HTERT RPE-1 (cell line): ENCODE measurements around the gene CALN1.
"Not testable (repeated sequence)": the region's sequence is repeated elsewhere in the genome, so short reads cannot be mapped to it uniquely, and the experiment has no call there.

Experiments
- in situ Hi-C: fragments of 300-500 bp; cut with MboI; formaldehyde crosslinking; loops from 4 replicates; pipeline ENCODE4 v1.14.3; 2020; ENCODE audit warnings: low sequenced_read_pairs

CALN1 gene

GRCh38 chr7:71768450-71768849 lies 643.7 kb downstream of the CALN1 start:
- in situ Hi-C loops: no loop called here

GRCh38 chr7:71766016-71766415 lies 646.1 kb downstream of the CALN1 start:
- in situ Hi-C loops: no loop called here

- in situ Hi-C loops: no loop called here
These were observed 650.8 kb downstream of the CALN1 start for GRCh38 chr7:71761336-71761735.

GRCh38 chr7:71754828-71755227 lies 657.3 kb downstream of the CALN1 start:
- in situ Hi-C loops: no loop called here

GRCh38 chr7:71753956-71754664 lies 658.0 kb downstream of the CALN1 start:
- in situ Hi-C loops: no loop called here

- in situ Hi-C loops: no loop called here
These were observed 658.9 kb downstream of the CALN1 start for GRCh38 chr7:71753236-71753635.

GRCh38 chr7:71752171-71752935 lies 659.8 kb downstream of the CALN1 start:
- in situ Hi-C loops: no loop called here

- in situ Hi-C loops: no loop called here
These were observed 661.8 kb downstream of the CALN1 start for GRCh38 chr7:71750290-71750689.

GRCh38 chr7:71746006-71746405 lies 666.1 kb downstream of the CALN1 start:
- in situ Hi-C loops: no loop called here

- in situ Hi-C loops: no loop called here
These were observed 672.0 kb downstream of the CALN1 start for GRCh38 chr7:71740174-71740560.

- in situ Hi-C loops: no loop called here
These were observed 672.5 kb downstream of the CALN1 start for GRCh38 chr7:71739520-71740173.

GRCh38 chr7:71737931-71738540 lies 674.1 kb downstream of the CALN1 start:
- in situ Hi-C loops: not testable (repeated sequence)

GRCh38 chr7:71735961-71736556 lies 676.1 kb downstream of the CALN1 start:
- in situ Hi-C loops: no loop called here

GRCh38 chr7:71733107-71733870 lies 678.8 kb downstream of the CALN1 start:
- in situ Hi-C loops: no loop called here

- in situ Hi-C loops: no loop called here
These were observed 680.4 kb downstream of the CALN1 start for GRCh38 chr7:71731740-71732139.
